K562 (cell line): ENCODE measurements around the gene LY6G6F. TPM values are rescaled to one million over a fixed set of nuclear protein-coding genes. Genes with fewer than 3 reads are reported as not detected.

Source experiments
- FIP1L1 ChIP-seq: fragments of 200-400 bp; formaldehyde crosslinking; IDR thresholded peaks from 2 replicates; pipeline ENCODE4 v1.6.1; 2018; ENCODE audit warnings: mild to moderate bottlenecking, low read depth, low read length; ENCODE audit not compliant: poor library complexity, severe bottlenecking
- FOXM1 ChIP-seq, 2 experiments: fragments of 450-650 bp in 1 of 2; sonication (generic) in 1 of 2; formaldehyde crosslinking in 1 of 2; IDR thresholded peaks; 2 replicates each; pipeline versions ENCODE4 v1.6.1 to v1.9.0; 2017 to 2022; ENCODE audit warnings: low read depth in 2 of 2, mild to moderate bottlenecking in 2 of 2, missing genetic modification reagents in 1 of 2, moderate library complexity in 1 of 2
- FOXP1 ChIP-seq: sonication (generic); formaldehyde crosslinking; IDR thresholded peaks from 2 replicates; pipeline ENCODE4 v1.8.0; 2022; ENCODE audit warnings: mild to moderate bottlenecking, missing genetic modification reagents
- HNRNPH1 ChIP-seq: fragments of 200-400 bp; formaldehyde crosslinking; optimal IDR thresholded peaks from 2 replicates; pipeline ENCODE3; 2017; ENCODE audit warnings: low read depth, mild to moderate bottlenecking, low read length, moderate library complexity
- KAT8 ChIP-seq: fragments of 450-650 bp; IDR thresholded peaks from 2 replicates; pipeline ENCODE4 v1.6.1; 2016; ENCODE audit warnings: low read depth, mild to moderate bottlenecking
- NCOA4 ChIP-seq: fragments of 450-650 bp; IDR thresholded peaks from 2 replicates; pipeline ENCODE4 v1.6.1; 2018; ENCODE audit warnings: mild to moderate bottlenecking; ENCODE audit not compliant: partially characterized antibody
- SNIP1 ChIP-seq: fragments of 450-650 bp; IDR thresholded peaks from 2 replicates; pipeline ENCODE4 v1.7.1; 2017; ENCODE audit warnings: low read depth, mild to moderate bottlenecking
- TBP ChIP-seq: optimal IDR thresholded peaks from 2 replicates; pipeline ENCODE3; 2011; ENCODE audit warnings: low read depth, low read length, improper control_type of control experiment
- TGIF2 ChIP-seq: sonication (generic); formaldehyde crosslinking; IDR thresholded peaks from 2 replicates; pipeline ENCODE4 v1.8.1; 2022; ENCODE audit warnings: mild to moderate bottlenecking, missing genetic modification reagents, moderate library complexity
- XRCC4 ChIP-seq: IDR thresholded peaks from one replicate; pipeline ENCODE4 v1.6.1; 2011; ENCODE audit not compliant: insufficient read depth, insufficient read length; ENCODE audit errors: extremely low read depth
- ZBTB1 ChIP-seq: sonication (generic); formaldehyde crosslinking; IDR thresholded peaks from 2 replicates; pipeline ENCODE4 v1.8.1; 2023; ENCODE audit warnings: missing genetic modification reagents, low read depth, mild to moderate bottlenecking, borderline replicate concordance
- ZBTB33 ChIP-seq: sonication (generic); formaldehyde crosslinking; IDR thresholded peaks from 2 replicates; pipeline ENCODE4 v1.8.1; 2023; ENCODE audit warnings: mild to moderate bottlenecking, missing genetic modification reagents
- ZFP1 ChIP-seq: fragments of 450-650 bp; formaldehyde crosslinking; IDR thresholded peaks from 2 replicates; pipeline ENCODE4 v1.4.0; 2020; ENCODE audit warnings: mild to moderate bottlenecking, mixed read lengths
- ZKSCAN3 ChIP-seq: fragments of 250-450 bp; sonication (Bioruptor Pico); IDR thresholded peaks from 2 replicates; pipeline ENCODE4 v1.4.0; 2020
- ZNF551 ChIP-seq: fragments of 250-450 bp; sonication (Bioruptor Pico); IDR thresholded peaks from 2 replicates; pipeline ENCODE4 v1.5.0; 2021; ENCODE audit warnings: mild to moderate bottlenecking, moderate library complexity
- ZNF707 ChIP-seq: fragments of 250-450 bp; sonication (Bioruptor Pico); conservative IDR thresholded peaks from 2 replicates; pipeline ENCODE4 v1.8.0; 2022; ENCODE audit warnings: inconsistent platforms, mild to moderate bottlenecking, moderate library complexity
- ZNF766 ChIP-seq: fragments of 200-800 bp; sonication (Bioruptor generic); conservative IDR thresholded peaks from 2 replicates; pipeline ENCODE4 v1.6.1; 2016; ENCODE audit warnings: missing genetic modification characterization, missing compliant biosample characterization
- polyA plus RNA-seq, 8 experiments: library from polyadenylated mRNA; depleted of rRNA in 4 of 8; stranded (reverse) in 5 of 8; unstranded in 3 of 8; fragments of >200 nt; fragmentation: Nextera tagmentation in 2 of 8; fragmentation: Illumina TruSeq in 1 of 8; extraction: Ambion mirVana in 2 of 8; extraction: Trizol in 1 of 8; gene quantifications; 2 replicates each; pipeline versions ENCODE4 v1.2.1 to v1.2.3, GENCODE V29; 2011 to 2014; ENCODE audit warnings: inconsistent platforms in 1 of 8, missing spikeins in 1 of 8
- total RNA-seq, 7 experiments: library from RNA; depleted of rRNA in 6 of 7; stranded (reverse); fragments of >200 nt in 6 of 7; fragmentation: Illumina TruSeq in 2 of 7; extraction: Trizol in 2 of 7; gene quantifications; 2 replicates each; pipeline versions ENCODE4 v1.2.1 to v1.2.3, GENCODE V29; 2011 to 2021; ENCODE audit warnings: low replicate concordance in 1 of 7
- TF ChIP-seq, protein P1 (sequence below): fragments of 450-650 bp; IDR thresholded peaks from 2 replicates; pipeline ENCODE4 v1.6.1; 2017; ENCODE audit warnings: antibody characterized with exemption, mild to moderate bottlenecking

The LY6G6F gene
- total and polyA plus RNA-seq, 9 of the 15 experiments (the other 6 are each of a cell fraction or from before 2014, with no cell fraction given): 0.14 to 0.50 (median 0.28) TPM; not detected in 2

DNA sequence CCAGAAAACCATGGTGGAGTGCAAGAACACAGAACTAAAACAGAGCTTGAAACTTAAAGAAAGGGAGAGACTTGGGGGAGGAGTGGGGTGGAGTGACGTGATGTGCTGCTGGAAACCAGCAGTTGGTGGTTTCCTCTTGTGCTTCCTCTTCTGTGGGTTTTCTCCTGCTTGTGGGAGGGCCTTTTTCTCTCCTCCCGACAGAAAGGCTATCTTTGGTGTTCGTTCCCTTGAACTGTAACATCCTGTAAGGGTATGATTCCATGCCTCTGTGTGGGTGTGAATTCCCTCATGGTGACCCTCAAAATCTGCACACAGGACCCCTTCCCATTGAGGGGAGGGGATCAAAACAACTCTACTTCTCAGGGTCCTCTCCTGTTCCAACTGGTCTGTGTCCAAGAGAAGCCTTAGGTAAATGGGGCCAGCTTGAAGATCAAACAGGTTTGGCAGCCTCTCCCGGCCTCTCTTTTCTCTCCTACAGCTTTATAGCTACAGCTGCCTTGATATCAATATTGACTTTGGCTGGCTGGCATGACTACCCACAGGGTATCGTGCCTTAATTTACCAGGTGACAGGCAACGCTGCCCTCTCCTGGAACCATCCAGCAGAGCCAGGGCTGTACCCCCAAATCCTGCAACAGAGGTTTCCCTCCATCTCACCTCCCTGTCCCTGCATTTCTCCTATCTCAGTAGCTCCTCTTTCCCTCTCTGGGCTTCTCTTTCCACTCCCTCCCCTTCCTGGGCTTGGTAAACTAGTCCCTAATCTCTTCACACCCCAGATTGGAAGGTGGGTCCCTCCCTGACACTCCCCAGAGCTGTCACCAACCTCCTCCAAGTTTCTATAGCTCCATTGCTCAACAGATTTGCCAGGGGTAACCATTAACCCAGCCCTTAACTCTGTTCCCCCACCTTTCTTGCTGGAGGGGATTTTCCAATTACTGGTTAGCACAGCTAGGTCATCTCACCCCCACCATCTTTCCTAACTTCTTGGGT lies 31.6 kb downstream of the LY6G6F start (continued):
- TF ChIP-seq NCOA4: no peak
- no peak for TF ChIP-seq ZBTB1
- TF ChIP-seq KAT8: peak; percentile 62; the same call in 1 of the 2 replicates
- TF ChIP-seq, protein P1, sequence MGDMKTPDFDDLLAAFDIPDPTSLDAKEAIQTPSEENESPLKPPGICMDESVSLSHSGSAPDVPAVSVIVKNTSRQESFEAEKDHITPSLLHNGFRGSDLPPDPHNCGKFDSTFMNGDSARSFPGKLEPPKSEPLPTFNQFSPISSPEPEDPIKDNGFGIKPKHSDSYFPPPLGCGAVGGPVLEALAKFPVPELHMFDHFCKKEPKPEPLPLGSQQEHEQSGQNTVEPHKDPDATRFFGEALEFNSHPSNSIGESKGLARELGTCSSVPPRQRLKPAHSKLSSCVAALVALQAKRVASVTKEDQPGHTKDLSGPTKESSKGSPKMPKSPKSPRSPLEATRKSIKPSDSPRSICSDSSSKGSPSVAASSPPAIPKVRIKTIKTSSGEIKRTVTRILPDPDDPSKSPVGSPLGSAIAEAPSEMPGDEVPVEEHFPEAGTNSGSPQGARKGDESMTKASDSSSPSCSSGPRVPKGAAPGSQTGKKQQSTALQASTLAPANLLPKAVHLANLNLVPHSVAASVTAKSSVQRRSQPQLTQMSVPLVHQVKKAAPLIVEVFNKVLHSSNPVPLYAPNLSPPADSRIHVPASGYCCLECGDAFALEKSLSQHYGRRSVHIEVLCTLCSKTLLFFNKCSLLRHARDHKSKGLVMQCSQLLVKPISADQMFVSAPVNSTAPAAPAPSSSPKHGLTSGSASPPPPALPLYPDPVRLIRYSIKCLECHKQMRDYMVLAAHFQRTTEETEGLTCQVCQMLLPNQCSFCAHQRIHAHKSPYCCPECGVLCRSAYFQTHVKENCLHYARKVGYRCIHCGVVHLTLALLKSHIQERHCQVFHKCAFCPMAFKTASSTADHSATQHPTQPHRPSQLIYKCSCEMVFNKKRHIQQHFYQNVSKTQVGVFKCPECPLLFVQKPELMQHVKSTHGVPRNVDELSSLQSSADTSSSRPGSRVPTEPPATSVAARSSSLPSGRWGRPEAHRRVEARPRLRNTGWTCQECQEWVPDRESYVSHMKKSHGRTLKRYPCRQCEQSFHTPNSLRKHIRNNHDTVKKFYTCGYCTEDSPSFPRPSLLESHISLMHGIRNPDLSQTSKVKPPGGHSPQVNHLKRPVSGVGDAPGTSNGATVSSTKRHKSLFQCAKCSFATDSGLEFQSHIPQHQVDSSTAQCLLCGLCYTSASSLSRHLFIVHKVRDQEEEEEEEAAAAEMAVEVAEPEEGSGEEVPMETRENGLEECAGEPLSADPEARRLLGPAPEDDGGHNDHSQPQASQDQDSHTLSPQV: no peak
- TF ChIP-seq HNRNPH1: no peak
- TF ChIP-seq TBP: peak; percentile 93
- 0 out of 2 replicates have a peak, but pooled peaks have one; percentile 50 for TF ChIP-seq ZFP1 (CRISPR knock-in tag)
- TF ChIP-seq TGIF2 (CRISPR knock-in tag): no peak
- no peak for TF ChIP-seq ZKSCAN3
- peak; percentile 41; the same call in 1 of the 2 replicates for TF ChIP-seq ZNF707 (CRISPR knock-in tag)
- TF ChIP-seq ZNF551 (CRISPR knock-in tag): no peak
- no peak for TF ChIP-seq FIP1L1
- no peak for TF ChIP-seq XRCC4
- TF ChIP-seq ZBTB33: no peak
- TF ChIP-seq FOXM1 (IDR thresholded peaks at IDR 0.05; ENCODE audit: low read depth): no peak
- TF ChIP-seq FOXM1 (CRISPR knock-in tag; IDR thresholded peaks at IDR 0.05; ENCODE audit: low read depth): no peak
- TF ChIP-seq SNIP1: no peak
- peak; percentile 41 for TF ChIP-seq FOXP1
- TF ChIP-seq ZNF766 (CRISPR knock-in tag): no peak
